ENCODE results near the gene TRDN. TPM values are rescaled to one million over a fixed set of nuclear protein-coding genes. Genes with fewer than 3 reads are reported as not detected.

TRDN gene, protein sequence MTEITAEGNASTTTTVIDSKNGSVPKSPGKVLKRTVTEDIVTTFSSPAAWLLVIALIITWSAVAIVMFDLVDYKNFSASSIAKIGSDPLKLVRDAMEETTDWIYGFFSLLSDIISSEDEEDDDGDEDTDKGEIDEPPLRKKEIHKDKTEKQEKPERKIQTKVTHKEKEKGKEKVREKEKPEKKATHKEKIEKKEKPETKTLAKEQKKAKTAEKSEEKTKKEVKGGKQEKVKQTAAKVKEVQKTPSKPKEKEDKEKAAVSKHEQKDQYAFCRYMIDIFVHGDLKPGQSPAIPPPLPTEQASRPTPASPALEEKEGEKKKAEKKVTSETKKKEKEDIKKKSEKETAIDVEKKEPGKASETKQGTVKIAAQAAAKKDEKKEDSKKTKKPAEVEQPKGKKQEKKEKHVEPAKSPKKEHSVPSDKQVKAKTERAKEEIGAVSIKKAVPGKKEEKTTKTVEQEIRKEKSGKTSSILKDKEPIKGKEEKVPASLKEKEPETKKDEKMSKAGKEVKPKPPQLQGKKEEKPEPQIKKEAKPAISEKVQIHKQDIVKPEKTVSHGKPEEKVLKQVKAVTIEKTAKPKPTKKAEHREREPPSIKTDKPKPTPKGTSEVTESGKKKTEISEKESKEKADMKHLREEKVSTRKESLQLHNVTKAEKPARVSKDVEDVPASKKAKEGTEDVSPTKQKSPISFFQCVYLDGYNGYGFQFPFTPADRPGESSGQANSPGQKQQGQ
- not detected for total RNA-seq
- not detected for total RNA-seq (2013)

- Mint-ChIP-seq H3K4me3 (no peak within 1 kb of the TSS), H3K36me3 (no peaks in the 10 kb centered on the region), H3K9me3 (peaks cover 2 to 6% of the 10 kb centered on the region in 2 donors), H3K4me1 (no peaks in the 10 kb centered on the region), H3K27ac (no peak within 1 kb of the TSS), H3K27me3 (ENCODE audit: low read depth in 2 of 2) (no peaks in the 10 kb centered on the region)
- H3K9me3 ChIP-seq (ENCODE audit: control insufficient read depth, insufficient read depth, low read length), result no peaks in the 10 kb centered on the region
- H3K36me3 ChIP-seq (ENCODE audit: control insufficient read depth, insufficient read depth, low read length), result no peaks in the 10 kb centered on the region
- no peaks in the 10 kb centered on the region for H3K27me3 ChIP-seq (ENCODE audit: control insufficient read depth, insufficient read depth, low read length)
- WGBS (ENCODE audit: insufficient coverage), result 78% methylated on average over 3 of the region's 3 CpGs
- TF ChIP-seq, protein P1, sequence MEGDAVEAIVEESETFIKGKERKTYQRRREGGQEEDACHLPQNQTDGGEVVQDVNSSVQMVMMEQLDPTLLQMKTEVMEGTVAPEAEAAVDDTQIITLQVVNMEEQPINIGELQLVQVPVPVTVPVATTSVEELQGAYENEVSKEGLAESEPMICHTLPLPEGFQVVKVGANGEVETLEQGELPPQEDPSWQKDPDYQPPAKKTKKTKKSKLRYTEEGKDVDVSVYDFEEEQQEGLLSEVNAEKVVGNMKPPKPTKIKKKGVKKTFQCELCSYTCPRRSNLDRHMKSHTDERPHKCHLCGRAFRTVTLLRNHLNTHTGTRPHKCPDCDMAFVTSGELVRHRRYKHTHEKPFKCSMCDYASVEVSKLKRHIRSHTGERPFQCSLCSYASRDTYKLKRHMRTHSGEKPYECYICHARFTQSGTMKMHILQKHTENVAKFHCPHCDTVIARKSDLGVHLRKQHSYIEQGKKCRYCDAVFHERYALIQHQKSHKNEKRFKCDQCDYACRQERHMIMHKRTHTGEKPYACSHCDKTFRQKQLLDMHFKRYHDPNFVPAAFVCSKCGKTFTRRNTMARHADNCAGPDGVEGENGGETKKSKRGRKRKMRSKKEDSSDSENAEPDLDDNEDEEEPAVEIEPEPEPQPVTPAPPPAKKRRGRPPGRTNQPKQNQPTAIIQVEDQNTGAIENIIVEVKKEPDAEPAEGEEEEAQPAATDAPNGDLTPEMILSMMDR (IDR thresholded peaks at IDR 0.05), result no peak
- DNase-seq (no peak), ATAC-seq (no peak)
- no peaks in the 10 kb centered on the region for H3K4me1 ChIP-seq (ENCODE audit: control insufficient read depth, insufficient read depth, low read length)
- H3K4me3 ChIP-seq (ENCODE audit: low read length), result no peak within 1 kb of the TSS
- intact Hi-C loops (cut with micrococcal nuclease), result no loop called here
- no peak within 1 kb of the TSS for H3K27ac ChIP-seq (ENCODE audit: low read length)
Measured at GRCh38 chr6:123636782-123637181, at the start of gene TRDN. TSS of gene TRDN (minus strand) at chr6:123636950. CDS start at chr6:123636775, 175 bp downstream.

- Histone ChIP-seq H3K4me1 (ENCODE audit: control insufficient read depth, insufficient read depth, low read length) (no peaks in the 10 kb centered on the region), H3K9me3 (ENCODE audit: control insufficient read depth, insufficient read depth, low read length) (no peaks in the 10 kb centered on the region), H3K36me3 (ENCODE audit: control insufficient read depth, insufficient read depth, low read length) (no peaks in the 10 kb centered on the region), H3K27me3 (ENCODE audit: control insufficient read depth, insufficient read depth, low read length) (no peaks in the 10 kb centered on the region), H3K27ac (ENCODE audit: low read length) (no peak overlapping the region), H3K4me3 (ENCODE audit: low read length) (no peak overlapping the region)
- H3K4me1 Mint-ChIP-seq, result no peaks in the 10 kb centered on the region
- H3K27me3 Mint-ChIP-seq (ENCODE audit: low read depth in 2 of 2), result no peaks in the 10 kb centered on the region
- H3K9me3 Mint-ChIP-seq, result peaks cover 2% of the 10 kb centered on the region in 2 donors
- DNase-seq (no peak), ATAC-seq (no peak)
- no peak overlapping the region for H3K27ac Mint-ChIP-seq
- H3K4me3 Mint-ChIP-seq, result no peak overlapping the region
- H3K36me3 Mint-ChIP-seq, result no peaks in the 10 kb centered on the region
- TF ChIP-seq, protein P1 (IDR thresholded peaks at IDR 0.05), result no peak
- intact Hi-C loops (cut with micrococcal nuclease), result no loop called here
- no CpG with 5 or more reads among the region's 1 CpG for WGBS (ENCODE audit: insufficient coverage)
Measured at GRCh38 chr6:123681957-123682462, 45.3 kb upstream of the TRDN start.

DNA sequence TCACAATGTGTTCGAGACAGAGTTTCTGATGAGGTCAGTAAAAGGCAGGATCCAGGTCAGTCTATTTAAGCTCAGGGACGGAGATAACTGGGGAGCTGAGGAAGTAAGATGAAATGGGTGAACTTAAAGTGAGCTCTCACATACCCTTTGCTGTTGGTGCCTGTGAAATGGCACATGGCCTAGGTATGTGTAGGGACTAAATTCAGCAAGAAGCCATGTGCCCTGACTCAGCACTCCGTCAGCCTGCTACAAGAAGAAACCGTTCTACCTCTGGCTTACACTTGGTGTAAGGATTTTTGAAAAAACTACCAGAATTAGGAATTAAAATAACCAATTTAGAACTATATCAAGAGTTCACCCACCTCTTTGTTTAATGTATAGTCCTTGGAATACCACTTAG, 41.1 kb upstream of the TRDN start:
- Mint-ChIP-seq H3K4me1 (no peaks in the 10 kb centered on the region), H3K9me3 (peaks cover 9% of the 10 kb centered on the region in 2 donors), H3K27me3 (ENCODE audit: low read depth in 2 of 2) (no peaks in the 10 kb centered on the region), H3K27ac (no peak overlapping the region), H3K4me3 (no peak overlapping the region), H3K36me3 (no peaks in the 10 kb centered on the region)
- ATAC-seq (no peak), DNase-seq (no peak)
- H3K36me3 ChIP-seq (ENCODE audit: control insufficient read depth, insufficient read depth, low read length), result no peaks in the 10 kb centered on the region
- H3K27ac ChIP-seq (ENCODE audit: low read length), result no peak overlapping the region
- intact Hi-C loops (cut with micrococcal nuclease), result no loop called here
- no peak overlapping the region for H3K4me3 ChIP-seq (ENCODE audit: low read length)
- 88% methylated on average over 3 of the region's 4 CpGs for WGBS (ENCODE audit: insufficient coverage)
- H3K9me3 ChIP-seq (ENCODE audit: control insufficient read depth, insufficient read depth, low read length), result no peaks in the 10 kb centered on the region
- TF ChIP-seq, protein P1 (IDR thresholded peaks at IDR 0.05), result no peak
- no peaks in the 10 kb centered on the region for H3K27me3 ChIP-seq (ENCODE audit: control insufficient read depth, insufficient read depth, low read length)
- no peaks in the 10 kb centered on the region for H3K4me1 ChIP-seq (ENCODE audit: control insufficient read depth, insufficient read depth, low read length)

Data from natural killer cell (primary cell).